ENCODE data around the gene FAM193A.

DNA sequence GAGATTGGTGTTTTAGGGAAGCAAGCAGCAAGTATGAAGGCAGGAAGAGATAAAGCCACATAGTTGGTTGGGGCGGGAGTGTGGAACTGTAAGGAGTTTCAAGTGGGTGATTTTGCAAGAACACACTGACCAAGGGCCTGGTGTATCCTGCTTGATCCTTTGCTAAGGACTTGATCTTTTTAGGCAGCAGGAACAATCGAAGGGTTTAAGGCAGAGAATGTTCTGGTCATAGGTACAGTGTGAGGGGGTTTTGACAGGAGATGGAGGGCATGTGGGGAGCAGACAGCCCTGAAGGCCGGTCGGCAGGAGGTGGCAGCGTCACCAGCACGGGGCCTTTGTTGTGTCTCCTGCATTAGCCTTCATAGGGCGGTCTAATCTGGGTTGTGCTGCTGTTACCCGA, 54.7 kb downstream of the FAM193A start:
- TF ChIP-seq CEBPB (IDR thresholded peaks at IDR 0.05): no peak
- TF ChIP-seq NFIC (IDR thresholded peaks at IDR 0.05): no peak
- no peak for TF ChIP-seq TAF1 (IDR thresholded peaks at IDR 0.05; ENCODE audit: low read depth)
- no peak for TF ChIP-seq EP300 (IDR thresholded peaks at IDR 0.05; ENCODE audit: borderline replicate concordance)
- TF ChIP-seq, protein P1, sequence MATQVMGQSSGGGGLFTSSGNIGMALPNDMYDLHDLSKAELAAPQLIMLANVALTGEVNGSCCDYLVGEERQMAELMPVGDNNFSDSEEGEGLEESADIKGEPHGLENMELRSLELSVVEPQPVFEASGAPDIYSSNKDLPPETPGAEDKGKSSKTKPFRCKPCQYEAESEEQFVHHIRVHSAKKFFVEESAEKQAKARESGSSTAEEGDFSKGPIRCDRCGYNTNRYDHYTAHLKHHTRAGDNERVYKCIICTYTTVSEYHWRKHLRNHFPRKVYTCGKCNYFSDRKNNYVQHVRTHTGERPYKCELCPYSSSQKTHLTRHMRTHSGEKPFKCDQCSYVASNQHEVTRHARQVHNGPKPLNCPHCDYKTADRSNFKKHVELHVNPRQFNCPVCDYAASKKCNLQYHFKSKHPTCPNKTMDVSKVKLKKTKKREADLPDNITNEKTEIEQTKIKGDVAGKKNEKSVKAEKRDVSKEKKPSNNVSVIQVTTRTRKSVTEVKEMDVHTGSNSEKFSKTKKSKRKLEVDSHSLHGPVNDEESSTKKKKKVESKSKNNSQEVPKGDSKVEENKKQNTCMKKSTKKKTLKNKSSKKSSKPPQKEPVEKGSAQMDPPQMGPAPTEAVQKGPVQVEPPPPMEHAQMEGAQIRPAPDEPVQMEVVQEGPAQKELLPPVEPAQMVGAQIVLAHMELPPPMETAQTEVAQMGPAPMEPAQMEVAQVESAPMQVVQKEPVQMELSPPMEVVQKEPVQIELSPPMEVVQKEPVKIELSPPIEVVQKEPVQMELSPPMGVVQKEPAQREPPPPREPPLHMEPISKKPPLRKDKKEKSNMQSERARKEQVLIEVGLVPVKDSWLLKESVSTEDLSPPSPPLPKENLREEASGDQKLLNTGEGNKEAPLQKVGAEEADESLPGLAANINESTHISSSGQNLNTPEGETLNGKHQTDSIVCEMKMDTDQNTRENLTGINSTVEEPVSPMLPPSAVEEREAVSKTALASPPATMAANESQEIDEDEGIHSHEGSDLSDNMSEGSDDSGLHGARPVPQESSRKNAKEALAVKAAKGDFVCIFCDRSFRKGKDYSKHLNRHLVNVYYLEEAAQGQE (IDR thresholded peaks at IDR 0.05; ENCODE audit: low read depth): no peak
- TF ChIP-seq, protein P2, sequence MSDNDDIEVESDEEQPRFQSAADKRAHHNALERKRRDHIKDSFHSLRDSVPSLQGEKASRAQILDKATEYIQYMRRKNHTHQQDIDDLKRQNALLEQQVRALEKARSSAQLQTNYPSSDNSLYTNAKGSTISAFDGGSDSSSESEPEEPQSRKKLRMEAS (IDR thresholded peaks at IDR 0.05): no peak
- TF ChIP-seq EGR1 (IDR thresholded peaks at IDR 0.05): no peak
- TF ChIP-seq, protein P3, sequence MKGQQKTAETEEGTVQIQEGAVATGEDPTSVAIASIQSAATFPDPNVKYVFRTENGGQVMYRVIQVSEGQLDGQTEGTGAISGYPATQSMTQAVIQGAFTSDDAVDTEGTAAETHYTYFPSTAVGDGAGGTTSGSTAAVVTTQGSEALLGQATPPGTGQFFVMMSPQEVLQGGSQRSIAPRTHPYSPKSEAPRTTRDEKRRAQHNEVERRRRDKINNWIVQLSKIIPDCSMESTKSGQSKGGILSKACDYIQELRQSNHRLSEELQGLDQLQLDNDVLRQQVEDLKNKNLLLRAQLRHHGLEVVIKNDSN (IDR thresholded peaks at IDR 0.05): no peak
- no peak for TF ChIP-seq RAD21 (IDR thresholded peaks at IDR 0.05; ENCODE audit: low read depth)
- no peak for TF ChIP-seq YY1 (IDR thresholded peaks at IDR 0.05; ENCODE audit: low read depth)
- no peak for TF ChIP-seq CREB1 (IDR thresholded peaks at IDR 0.05; ENCODE audit: low read depth)

Data from Ishikawa (cell line).